Cardiac fibroblast (primary cell): ENCODE data around the gene ASZ1.
A peak's percentile ranks its signal among the peaks of the same experiment; 100 is the strongest.
"Not testable (repeated sequence)": the region's sequence is repeated elsewhere in the genome, so short reads cannot be mapped to it uniquely, and the experiment has no call there.

Experiments
- DNase-seq, 2 donors: peaks; one replicate each; pipeline versions ENCODE4 v3.0.0 to v3.0.0-alpha.2; 2010; ENCODE audit warnings: low read depth in 2 of 2
- H3K4me3 ChIP-seq, 2 donors: replicated peaks in 1 of 2; 1 replicate in 1 of 2; 2 replicates in 1 of 2; pipeline ENCODE4 v1.5.1; 2011; ENCODE audit warnings: low read depth in 2 of 2, low read length in 2 of 2, mild to moderate bottlenecking in 2 of 2, moderate library complexity in 1 of 2
- TF ChIP-seq, protein P1 (sequence below): IDR thresholded peaks from one replicate; pipeline ENCODE4 v1.5.1; 2011; ENCODE audit warnings: low read depth, mild to moderate bottlenecking, low read length, inconsistent platforms

The ASZ1 gene, protein sequence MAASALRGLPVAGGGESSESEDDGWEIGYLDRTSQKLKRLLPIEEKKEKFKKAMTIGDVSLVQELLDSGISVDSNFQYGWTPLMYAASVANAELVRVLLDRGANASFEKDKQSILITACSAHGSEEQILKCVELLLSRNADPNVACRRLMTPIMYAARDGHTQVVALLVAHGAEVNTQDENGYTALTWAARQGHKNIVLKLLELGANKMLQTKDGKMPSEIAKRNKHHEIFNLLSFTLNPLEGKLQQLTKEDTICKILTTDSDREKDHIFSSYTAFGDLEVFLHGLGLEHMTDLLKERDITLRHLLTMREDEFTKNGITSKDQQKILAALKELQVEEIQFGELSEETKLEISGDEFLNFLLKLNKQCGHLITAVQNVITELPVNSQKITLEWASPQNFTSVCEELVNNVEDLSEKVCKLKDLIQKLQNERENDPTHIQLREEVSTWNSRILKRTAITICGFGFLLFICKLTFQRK

DNA sequence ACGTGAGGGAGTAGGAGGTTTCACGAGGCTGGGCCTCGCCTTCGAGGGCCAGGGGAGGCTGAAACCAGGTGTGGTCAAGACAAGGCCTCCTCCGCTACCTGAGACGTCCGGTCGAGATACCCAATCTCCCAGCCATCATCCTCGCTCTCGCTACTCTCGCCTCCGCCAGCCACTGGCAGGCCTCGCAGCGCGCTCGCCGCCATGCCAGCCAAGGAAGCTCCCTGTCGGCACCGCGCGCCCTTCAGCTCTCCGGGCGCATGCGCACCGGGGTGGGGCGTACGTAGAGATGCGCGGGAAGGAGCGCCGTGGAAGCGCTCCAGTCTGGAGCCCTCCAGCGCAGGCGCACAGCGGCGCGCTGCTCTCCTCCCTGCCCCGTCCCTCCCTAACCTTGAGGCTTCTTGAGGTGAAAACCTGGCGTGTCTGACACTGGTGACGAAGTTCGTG lies at the start of gene ASZ1:
Gene ASZ1, minus strand, starts transcription at position 236 of the 444 bp plus-strand sequence. Its CDS starts 33 bp downstream, at position 203.
- TF ChIP-seq, protein P1, sequence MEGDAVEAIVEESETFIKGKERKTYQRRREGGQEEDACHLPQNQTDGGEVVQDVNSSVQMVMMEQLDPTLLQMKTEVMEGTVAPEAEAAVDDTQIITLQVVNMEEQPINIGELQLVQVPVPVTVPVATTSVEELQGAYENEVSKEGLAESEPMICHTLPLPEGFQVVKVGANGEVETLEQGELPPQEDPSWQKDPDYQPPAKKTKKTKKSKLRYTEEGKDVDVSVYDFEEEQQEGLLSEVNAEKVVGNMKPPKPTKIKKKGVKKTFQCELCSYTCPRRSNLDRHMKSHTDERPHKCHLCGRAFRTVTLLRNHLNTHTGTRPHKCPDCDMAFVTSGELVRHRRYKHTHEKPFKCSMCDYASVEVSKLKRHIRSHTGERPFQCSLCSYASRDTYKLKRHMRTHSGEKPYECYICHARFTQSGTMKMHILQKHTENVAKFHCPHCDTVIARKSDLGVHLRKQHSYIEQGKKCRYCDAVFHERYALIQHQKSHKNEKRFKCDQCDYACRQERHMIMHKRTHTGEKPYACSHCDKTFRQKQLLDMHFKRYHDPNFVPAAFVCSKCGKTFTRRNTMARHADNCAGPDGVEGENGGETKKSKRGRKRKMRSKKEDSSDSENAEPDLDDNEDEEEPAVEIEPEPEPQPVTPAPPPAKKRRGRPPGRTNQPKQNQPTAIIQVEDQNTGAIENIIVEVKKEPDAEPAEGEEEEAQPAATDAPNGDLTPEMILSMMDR, result no peak
- no peak for DNase-seq
- no peak within 1 kb of the TSS for H3K4me3 ChIP-seq

DNA sequence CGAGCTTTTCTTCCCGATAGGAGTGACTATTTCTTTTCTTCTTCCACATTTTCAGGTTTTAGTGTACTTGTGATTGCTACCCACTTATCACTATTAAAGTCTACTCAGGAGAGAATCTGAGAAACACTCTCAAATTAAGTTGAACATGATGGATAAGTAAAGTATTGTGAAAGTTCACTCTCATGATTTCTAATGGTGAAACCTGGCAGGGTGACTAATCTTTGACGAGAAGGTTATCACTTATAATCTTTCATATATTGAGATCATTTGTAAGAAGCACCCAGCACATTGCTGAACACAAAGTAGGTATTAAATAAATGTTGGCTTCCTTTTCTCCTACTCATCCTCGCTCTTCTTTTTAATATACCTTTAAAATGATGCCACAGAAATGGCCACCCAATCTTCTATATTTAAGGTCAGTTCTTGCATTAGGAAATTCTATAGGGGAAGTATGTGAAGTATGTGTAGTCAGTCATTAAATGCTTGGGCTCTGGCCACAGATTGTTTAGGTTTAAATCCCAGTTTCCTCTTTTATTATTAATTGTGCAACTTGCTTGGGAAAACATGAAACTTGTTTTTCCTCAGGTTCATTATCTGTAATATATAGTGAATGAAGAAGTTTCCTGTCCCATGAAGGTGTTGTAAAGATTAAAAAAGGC lies 49.4 kb upstream of the ASZ1 start:
- H3K4me3 ChIP-seq, result no peak overlapping the region
- TF ChIP-seq, protein P1, result no peak
- no peak for DNase-seq

DNA sequence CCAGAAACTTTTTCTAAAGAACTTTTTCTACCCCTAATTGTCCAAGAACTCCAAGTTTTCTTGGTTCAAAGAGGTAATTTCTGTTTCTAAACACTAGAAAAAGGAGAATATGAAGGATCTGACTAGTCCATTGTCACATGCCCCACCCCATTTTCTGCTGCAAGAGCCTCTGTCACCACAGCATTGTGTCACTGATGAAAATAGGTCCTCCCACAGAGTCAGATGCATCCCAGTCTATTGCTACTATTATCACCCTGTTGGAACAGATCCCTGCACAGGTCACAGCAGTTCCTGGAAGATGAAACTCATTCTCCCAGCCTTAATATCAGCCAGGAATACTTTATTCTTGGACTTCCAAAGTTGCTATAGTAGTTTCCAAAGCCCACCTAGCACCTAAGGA lies 45.0 kb upstream of the ASZ1 start:
- no peak overlapping the region for H3K4me3 ChIP-seq
- no peak for DNase-seq
- TF ChIP-seq, protein P1, result no peak

DNA sequence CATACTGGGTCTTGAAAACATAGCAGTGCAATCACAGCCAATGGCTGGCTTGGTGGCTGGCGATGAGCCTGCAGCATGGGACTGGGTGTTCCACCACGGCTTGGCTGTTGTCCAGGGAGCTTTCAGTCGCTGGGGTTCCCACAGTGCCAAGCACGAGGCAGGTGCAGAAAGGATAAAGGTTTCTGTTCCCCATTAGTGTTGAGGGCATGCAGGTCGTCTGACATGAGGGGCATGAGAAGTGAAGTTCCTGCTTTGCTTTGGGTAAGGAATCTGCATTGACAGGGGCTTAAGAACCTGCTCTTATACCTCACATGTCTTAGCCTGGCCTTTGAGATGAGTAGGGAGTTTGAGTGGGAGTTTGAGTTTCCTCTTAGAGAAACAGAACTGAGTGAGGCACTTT lies 43.5 kb upstream of the ASZ1 start:
- TF ChIP-seq, protein P1, result no peak
- no peak overlapping the region for H3K4me3 ChIP-seq
- DNase-seq, result no peak

DNA sequence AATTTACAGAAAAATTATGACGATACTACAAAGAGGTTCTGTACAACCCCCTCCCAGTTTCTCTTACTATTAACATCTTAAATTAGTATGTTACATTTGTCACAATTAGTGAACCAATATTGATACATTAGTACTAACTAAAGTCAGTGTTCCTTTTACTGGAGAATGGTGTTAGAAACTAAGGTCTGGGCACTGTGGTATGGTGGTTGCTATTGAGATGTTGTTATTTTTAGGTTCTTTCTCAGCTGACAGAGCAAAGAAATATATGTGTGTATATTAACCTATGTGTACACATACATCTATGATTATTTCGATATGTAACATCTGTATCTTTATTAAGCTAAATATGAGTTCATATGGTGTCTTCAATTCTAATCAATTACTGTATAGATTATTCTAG lies 40.9 kb upstream of the ASZ1 start:
- H3K4me3 ChIP-seq, result no peak overlapping the region
- TF ChIP-seq, protein P1, result no peak
- no peak for DNase-seq

DNA sequence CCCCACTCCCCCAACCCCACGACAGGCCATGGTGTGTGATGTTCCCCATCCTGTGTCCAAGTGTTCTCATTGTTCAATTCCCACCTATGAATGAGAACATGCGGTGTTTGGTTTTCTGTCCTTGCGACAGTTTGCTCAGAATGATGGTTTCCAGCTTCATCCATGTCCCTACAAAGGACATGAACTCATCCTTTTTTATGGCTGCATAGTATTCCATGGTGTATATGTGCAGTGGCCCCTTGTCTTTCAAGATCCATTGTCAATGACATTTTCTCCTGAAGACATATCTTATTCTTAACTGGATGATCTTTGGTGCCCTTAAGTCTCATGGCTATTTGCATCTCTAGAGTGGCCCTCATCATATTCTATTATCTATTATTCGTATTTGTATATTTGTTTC lies 33.5 kb upstream of the ASZ1 start:
- DNase-seq, H3K4me3 ChIP-seq: not testable (repeated sequence)

DNA sequence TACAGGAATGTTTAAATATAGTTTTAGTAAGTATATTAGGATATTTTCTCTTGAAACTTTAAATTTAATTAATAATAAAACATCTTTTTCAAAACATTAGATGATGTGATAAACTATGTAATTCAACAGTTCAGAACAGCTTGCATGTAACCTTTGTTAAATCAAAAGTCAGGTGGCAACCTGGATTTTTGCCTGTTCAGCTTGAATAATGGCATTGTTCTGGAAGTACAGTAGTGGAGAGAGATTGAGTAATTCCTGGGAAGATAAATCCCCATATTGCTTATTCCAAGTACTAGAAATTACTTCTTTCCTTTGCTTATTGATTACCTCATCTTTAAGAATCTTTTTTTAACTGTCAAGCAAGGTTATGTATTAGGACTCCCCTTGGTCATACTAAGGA lies 32.4 kb upstream of the ASZ1 start:
- no peak overlapping the region for H3K4me3 ChIP-seq
- DNase-seq, result peak in 1 of 2 donors; percentile 3
- TF ChIP-seq, protein P1, result no peak
